AG08395 (cell line): ENCODE measurements around the gene LRP5.
A peak's percentile ranks its signal among the peaks of the same experiment; 100 is the strongest.

Experiments used
- DNase-seq: peaks from one replicate; pipeline ENCODE4 v3.0.0; 2012; ENCODE audit warnings: mixed read lengths, low spot score

LRP5 gene

GRCh38 chr11:68371171-68372041, 59.0 kb downstream of the LRP5 start:
- peak; percentile 47 for DNase-seq

- no peak for DNase-seq
These were observed 59.7 kb downstream of the LRP5 start for GRCh38 chr11:68372114-68372513.

- no peak for DNase-seq
These were observed 60.2 kb downstream of the LRP5 start for GRCh38 chr11:68372625-68373024.

GRCh38 chr11:68373189-68373814, 60.9 kb downstream of the LRP5 start:
- peak; percentile 87 for DNase-seq

- peak; percentile 41 for DNase-seq
These were observed 61.6 kb downstream of the LRP5 start for GRCh38 chr11:68373815-68374501.

- no peak for DNase-seq
These were observed 62.1 kb downstream of the LRP5 start for GRCh38 chr11:68374531-68374930.

GRCh38 chr11:68375337-68375736, 62.9 kb downstream of the LRP5 start:
- no peak for DNase-seq

GRCh38 chr11:68375766-68376165, 63.4 kb downstream of the LRP5 start:
- no peak for DNase-seq

GRCh38 chr11:68377389-68377795, 65.0 kb downstream of the LRP5 start:
- no peak for DNase-seq

GRCh38 chr11:68379206-68379605, 66.8 kb downstream of the LRP5 start:
- DNase-seq, result no peak

- peak; percentile 57 for DNase-seq
These were observed 68.6 kb downstream of the LRP5 start for GRCh38 chr11:68380786-68381622.

GRCh38 chr11:68381716-68382115, 69.3 kb downstream of the LRP5 start:
- DNase-seq, result no peak

- no peak for DNase-seq
These were observed 70.1 kb downstream of the LRP5 start for GRCh38 chr11:68382358-68382998.

GRCh38 chr11:68383976-68384501, 71.6 kb downstream of the LRP5 start:
- peak; percentile 65 for DNase-seq

- DNase-seq, result no peak
These were observed 72.2 kb downstream of the LRP5 start for GRCh38 chr11:68384530-68385081.

GRCh38 chr11:68385128-68385527, 72.7 kb downstream of the LRP5 start:
- DNase-seq, result no peak

GRCh38 chr11:68386331-68386978, 74.1 kb downstream of the LRP5 start:
- DNase-seq, result no peak

- no peak for DNase-seq
These were observed 75.4 kb downstream of the LRP5 start for GRCh38 chr11:68387840-68388239.

GRCh38 chr11:68388595-68389198, 76.3 kb downstream of the LRP5 start:
- DNase-seq, result no peak

- no peak for DNase-seq
These were observed 77.9 kb downstream of the LRP5 start for GRCh38 chr11:68390315-68390714.
